ENCODE results near the gene NIPSNAP3A. TPM values are rescaled to one million over a fixed set of nuclear protein-coding genes. Genes with fewer than 3 reads are reported as not detected.

The NIPSNAP3A gene
- total and polyA plus RNA-seq, 2 of the 8 experiments (the other 6 are each of a cell fraction or from before 2014, with no cell fraction given) = 9.3 to 9.4 TPM

- TF ChIP-seq EP300 (IDR thresholded peaks at IDR 0.05; ENCODE audit: borderline replicate concordance in 1 of 2, low read depth in 2 of 2, low read length in 2 of 2) = no peak
- no peak for TF ChIP-seq SIN3A (conservative IDR thresholded peaks at IDR 0.05 in 1 of 2, IDR thresholded peaks at IDR 0.05 in 1 of 2; ENCODE audit: low read depth in 1 of 2, low read length in 2 of 2)
- no peak for TF ChIP-seq USF2 (IDR thresholded peaks at IDR 0.05; ENCODE audit: low read length)
- no peak for TF ChIP-seq SP4 (IDR thresholded peaks at IDR 0.05; ENCODE audit: low read length)
- TF ChIP-seq CHD1 (IDR thresholded peaks at IDR 0.05; ENCODE audit: low read depth, low read length) = no peak
- no peak for TF ChIP-seq CREB1 (IDR thresholded peaks at IDR 0.05)
- TF ChIP-seq JUND (IDR thresholded peaks at IDR 0.05; ENCODE audit: low read length) = no peak
- no peak for TF ChIP-seq RNF2 (IDR thresholded peaks at IDR 0.05; ENCODE audit: borderline replicate concordance, low read depth, low read length, missing control alignments, poor library complexity, severe bottlenecking)
Observed at GRCh38 chr9:104745852-104746251, 1.6 kb upstream of the NIPSNAP3A start (continued).
